Measurements from ENCODE around the gene HAPLN2.
A peak's percentile ranks its signal among the peaks of the same experiment; 100 is the strongest.

HAPLN2 gene

DNA sequence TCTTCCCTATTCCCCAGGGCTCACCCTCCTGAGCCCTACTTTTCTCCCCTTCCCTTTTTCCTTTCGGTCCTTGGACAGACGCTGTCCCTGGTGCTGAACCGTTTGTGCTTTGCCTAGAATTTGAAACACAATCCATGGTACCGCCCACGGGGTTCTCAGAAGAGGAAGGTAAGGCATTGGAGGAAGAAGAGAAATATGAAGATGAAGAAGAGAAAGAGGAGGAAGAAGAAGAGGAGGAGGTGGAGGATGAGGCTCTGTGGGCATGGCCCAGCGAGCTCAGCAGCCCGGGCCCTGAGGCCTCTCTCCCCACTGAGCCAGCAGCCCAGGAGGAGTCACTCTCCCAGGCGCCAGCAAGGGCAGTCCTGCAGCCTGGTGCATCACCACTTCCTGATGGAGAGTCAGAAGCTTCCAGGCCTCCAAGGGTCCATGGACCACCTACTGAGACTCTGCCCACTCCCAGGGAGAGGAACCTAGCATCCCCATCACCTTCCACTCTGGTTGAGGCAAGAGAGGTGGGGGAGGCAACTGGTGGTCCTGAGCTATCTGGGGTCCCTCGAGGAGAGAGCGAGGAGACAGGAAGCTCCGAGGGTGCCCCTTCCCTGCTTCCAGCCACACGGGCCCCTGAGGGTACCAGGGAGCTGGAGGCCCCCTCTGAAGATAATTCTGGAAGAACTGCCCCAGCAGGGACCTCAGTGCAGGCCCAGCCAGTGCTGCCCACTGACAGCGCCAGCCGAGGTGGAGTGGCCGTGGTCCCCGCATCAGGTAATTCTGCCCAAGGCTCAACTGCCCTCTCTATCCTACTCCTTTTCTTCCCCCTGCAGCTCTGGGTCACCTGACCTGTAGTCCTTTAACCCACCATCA, 33.1 kb downstream of the HAPLN2 start (continued):
- TF ChIP-seq, protein P1, sequence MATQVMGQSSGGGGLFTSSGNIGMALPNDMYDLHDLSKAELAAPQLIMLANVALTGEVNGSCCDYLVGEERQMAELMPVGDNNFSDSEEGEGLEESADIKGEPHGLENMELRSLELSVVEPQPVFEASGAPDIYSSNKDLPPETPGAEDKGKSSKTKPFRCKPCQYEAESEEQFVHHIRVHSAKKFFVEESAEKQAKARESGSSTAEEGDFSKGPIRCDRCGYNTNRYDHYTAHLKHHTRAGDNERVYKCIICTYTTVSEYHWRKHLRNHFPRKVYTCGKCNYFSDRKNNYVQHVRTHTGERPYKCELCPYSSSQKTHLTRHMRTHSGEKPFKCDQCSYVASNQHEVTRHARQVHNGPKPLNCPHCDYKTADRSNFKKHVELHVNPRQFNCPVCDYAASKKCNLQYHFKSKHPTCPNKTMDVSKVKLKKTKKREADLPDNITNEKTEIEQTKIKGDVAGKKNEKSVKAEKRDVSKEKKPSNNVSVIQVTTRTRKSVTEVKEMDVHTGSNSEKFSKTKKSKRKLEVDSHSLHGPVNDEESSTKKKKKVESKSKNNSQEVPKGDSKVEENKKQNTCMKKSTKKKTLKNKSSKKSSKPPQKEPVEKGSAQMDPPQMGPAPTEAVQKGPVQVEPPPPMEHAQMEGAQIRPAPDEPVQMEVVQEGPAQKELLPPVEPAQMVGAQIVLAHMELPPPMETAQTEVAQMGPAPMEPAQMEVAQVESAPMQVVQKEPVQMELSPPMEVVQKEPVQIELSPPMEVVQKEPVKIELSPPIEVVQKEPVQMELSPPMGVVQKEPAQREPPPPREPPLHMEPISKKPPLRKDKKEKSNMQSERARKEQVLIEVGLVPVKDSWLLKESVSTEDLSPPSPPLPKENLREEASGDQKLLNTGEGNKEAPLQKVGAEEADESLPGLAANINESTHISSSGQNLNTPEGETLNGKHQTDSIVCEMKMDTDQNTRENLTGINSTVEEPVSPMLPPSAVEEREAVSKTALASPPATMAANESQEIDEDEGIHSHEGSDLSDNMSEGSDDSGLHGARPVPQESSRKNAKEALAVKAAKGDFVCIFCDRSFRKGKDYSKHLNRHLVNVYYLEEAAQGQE (tag by site-specific recombination; IDR thresholded peaks at IDR 0.05): peak; percentile 99

DNA sequence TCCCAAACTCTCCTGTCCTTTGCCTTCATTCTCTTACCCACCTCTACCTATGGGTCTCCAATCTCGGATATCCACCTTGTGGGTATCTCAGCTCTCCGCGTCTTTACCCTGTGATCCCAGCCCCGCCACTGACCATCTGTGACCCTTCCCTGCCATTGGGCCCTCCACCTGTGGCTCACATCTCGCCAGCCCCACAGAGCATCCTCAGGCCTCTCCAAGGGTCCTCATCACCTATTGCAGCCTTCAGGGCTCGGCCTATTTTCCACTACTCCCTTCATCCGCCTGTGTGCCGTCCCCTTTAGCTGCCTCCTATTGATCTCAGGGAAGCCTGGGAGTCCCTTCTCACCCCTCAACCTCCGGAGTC, 33.8 kb downstream of the HAPLN2 start:
- ChIA-PET CTCF (interaction anchor here (0.9 to 6.3 kb wide), 4 partner anchors 10 to 267 kb away, joined by 3 to 91 read pairs (median 3); no protein-coding TSS in a partner anchor), POLR2A (no interaction called here)
- TF ChIP-seq ZNF266 (tag by site-specific recombination; IDR thresholded peaks at IDR 0.05; ENCODE audit: low read depth) (no peak), ZNF843 (tag by site-specific recombination; IDR thresholded peaks at IDR 0.05) (no peak), ZFP41 (tag by site-specific recombination; IDR thresholded peaks at IDR 0.05; ENCODE audit: borderline replicate concordance) (no peak), ZNF549 (tag by site-specific recombination; IDR thresholded peaks at IDR 0.05) (no peak), YY1 (tag by site-specific recombination; IDR thresholded peaks at IDR 0.05) (no peak), ZNF211 (tag by site-specific recombination; IDR thresholded peaks at IDR 0.05; ENCODE audit: low read depth) (no peak), ZNF391 (tag by site-specific recombination; IDR thresholded peaks at IDR 0.05; ENCODE audit: borderline replicate concordance, low read depth) (no peak), ZNF585B (tag by site-specific recombination; IDR thresholded peaks at IDR 0.05) (no peak), ZNF561 (tag by site-specific recombination; IDR thresholded peaks at IDR 0.05; ENCODE audit: borderline replicate concordance) (no peak), ZNF169 (tag by site-specific recombination; IDR thresholded peaks at IDR 0.05) (no peak), ZNF223 (tag by site-specific recombination; IDR thresholded peaks at IDR 0.05) (no peak), KLF16 (tag by site-specific recombination; IDR thresholded peaks at IDR 0.05) (no peak), ZNF214 (tag by site-specific recombination; IDR thresholded peaks at IDR 0.05; ENCODE audit: borderline replicate concordance) (no peak), ZNF560 (tag by site-specific recombination; IDR thresholded peaks at IDR 0.05; ENCODE audit: borderline replicate concordance) (no peak)
- TF ChIP-seq, protein P2, sequence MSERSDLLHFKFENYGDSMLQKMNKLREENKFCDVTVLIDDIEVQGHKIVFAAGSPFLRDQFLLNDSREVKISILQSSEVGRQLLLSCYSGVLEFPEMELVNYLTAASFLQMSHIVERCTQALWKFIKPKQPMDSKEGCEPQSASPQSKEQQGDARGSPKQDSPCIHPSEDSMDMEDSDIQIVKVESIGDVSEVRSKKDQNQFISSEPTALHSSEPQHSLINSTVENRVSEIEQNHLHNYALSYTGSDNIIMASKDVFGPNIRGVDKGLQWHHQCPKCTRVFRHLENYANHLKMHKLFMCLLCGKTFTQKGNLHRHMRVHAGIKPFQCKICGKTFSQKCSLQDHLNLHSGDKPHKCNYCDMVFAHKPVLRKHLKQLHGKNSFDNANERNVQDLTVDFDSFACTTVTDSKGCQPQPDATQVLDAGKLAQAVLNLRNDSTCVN (tag by site-specific recombination; optimal IDR thresholded peaks at IDR 0.05): no peak
- TF ChIP-seq, protein P3, sequence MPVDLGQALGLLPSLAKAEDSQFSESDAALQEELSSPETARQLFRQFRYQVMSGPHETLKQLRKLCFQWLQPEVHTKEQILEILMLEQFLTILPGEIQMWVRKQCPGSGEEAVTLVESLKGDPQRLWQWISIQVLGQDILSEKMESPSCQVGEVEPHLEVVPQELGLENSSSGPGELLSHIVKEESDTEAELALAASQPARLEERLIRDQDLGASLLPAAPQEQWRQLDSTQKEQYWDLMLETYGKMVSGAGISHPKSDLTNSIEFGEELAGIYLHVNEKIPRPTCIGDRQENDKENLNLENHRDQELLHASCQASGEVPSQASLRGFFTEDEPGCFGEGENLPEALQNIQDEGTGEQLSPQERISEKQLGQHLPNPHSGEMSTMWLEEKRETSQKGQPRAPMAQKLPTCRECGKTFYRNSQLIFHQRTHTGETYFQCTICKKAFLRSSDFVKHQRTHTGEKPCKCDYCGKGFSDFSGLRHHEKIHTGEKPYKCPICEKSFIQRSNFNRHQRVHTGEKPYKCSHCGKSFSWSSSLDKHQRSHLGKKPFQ (tag by site-specific recombination; IDR thresholded peaks at IDR 0.05): no peak
- TF ChIP-seq, protein P4, sequence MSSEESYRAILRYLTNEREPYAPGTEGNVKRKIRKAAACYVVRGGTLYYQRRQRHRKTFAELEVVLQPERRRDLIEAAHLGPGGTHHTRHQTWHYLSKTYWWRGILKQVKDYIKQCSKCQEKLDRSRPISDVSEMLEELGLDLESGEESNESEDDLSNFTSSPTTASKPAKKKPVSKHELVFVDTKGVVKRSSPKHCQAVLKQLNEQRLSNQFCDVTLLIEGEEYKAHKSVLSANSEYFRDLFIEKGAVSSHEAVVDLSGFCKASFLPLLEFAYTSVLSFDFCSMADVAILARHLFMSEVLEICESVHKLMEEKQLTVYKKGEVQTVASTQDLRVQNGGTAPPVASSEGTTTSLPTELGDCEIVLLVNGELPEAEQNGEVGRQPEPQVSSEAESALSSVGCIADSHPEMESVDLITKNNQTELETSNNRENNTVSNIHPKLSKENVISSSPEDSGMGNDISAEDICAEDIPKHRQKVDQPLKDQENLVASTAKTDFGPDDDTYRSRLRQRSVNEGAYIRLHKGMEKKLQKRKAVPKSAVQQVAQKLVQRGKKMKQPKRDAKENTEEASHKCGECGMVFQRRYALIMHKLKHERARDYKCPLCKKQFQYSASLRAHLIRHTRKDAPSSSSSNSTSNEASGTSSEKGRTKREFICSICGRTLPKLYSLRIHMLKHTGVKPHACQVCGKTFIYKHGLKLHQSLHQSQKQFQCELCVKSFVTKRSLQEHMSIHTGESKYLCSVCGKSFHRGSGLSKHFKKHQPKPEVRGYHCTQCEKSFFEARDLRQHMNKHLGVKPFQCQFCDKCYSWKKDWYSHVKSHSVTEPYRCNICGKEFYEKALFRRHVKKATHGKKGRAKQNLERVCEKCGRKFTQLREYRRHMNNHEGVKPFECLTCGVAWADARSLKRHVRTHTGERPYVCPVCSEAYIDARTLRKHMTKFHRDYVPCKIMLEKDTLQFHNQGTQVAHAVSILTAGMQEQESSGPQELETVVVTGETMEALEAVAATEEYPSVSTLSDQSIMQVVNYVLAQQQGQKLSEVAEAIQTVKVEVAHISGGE (tag by site-specific recombination; conservative IDR thresholded peaks at IDR 0.05; ENCODE audit: low read depth): no peak

More for the DNA sequence above, 33.8 kb downstream of the HAPLN2 start:
- Histone ChIP-seq H3K4me1 (ENCODE audit: control insufficient read depth, insufficient read depth, low read length) (no peaks in the 10 kb centered on the region; the same call in 1 of the 2 replicates), H3K4me3 (ENCODE audit: low read depth, low read length) (no peak overlapping the region), H3K36me3 (ENCODE audit: control insufficient read depth in 2 of 2, insufficient read depth in 1 of 2, low read length in 2 of 2) (no peaks in the 10 kb centered on the region), H3K27ac (ENCODE audit: extremely low read depth, low read depth, low read length) (no peak overlapping the region), H3K9me3 (ENCODE audit: control insufficient read depth, insufficient read depth, low read depth, low read length) (no peaks in the 10 kb centered on the region)
